Measurements from ENCODE around the gene FGFBP1. TPM values are rescaled to one million over a fixed set of nuclear protein-coding genes. Genes with fewer than 3 reads are reported as not detected.

Gene FGFBP1
- total and polyA plus RNA-seq, 2 of the 4 experiments (the other 2 are of a cell fraction), result under 0.01 TPM; not detected in 1

GRCh38 chr4:15965325-15965724 lies 26.8 kb upstream of the FGFBP1 start:
- Histone ChIP-seq H4K20me1 (ENCODE audit: insufficient read depth, low read length) (no peaks in the 10 kb centered on the region), H2AK5ac (ENCODE audit: low read depth, low read length) (no peak overlapping the region), H3K4me3 (ENCODE audit: insufficient read depth, low read depth, low read length) (no peak overlapping the region), H3K18ac (ENCODE audit: low read depth, low read length) (no peak overlapping the region), H3K79me1 (ENCODE audit: low read depth in 1 of 2, low read length in 2 of 2) (no peaks in the 10 kb centered on the region), H3K27me3 (ENCODE audit: control insufficient read depth, insufficient read depth, low read length) (peaks cover 32% of the 10 kb centered on the region), H3K4ac (ENCODE audit: low read depth, low read length) (no peak overlapping the region), H3K27ac (ENCODE audit: insufficient read depth, low read length) (no peak overlapping the region), H2BK5ac (ENCODE audit: low read depth, low read length, poor library complexity, severe bottlenecking) (no peak overlapping the region), H2BK120ac (ENCODE audit: low read depth, low read length) (no peak overlapping the region), H4K8ac (ENCODE audit: low read depth in 2 of 2, low read length in 2 of 2) (no peak overlapping the region), H4K5ac (ENCODE audit: low read depth, low read length) (no peak overlapping the region), H3K14ac (replicated peaks; ENCODE audit: low read depth, low read length) (no peak overlapping the region), H2AFZ (replicated peaks; ENCODE audit: low read length, poor library complexity) (no peak overlapping the region), H3K4me2 (ENCODE audit: low read depth, low read length) (no peak overlapping the region), H2BK15ac (ENCODE audit: low read depth, low read length) (no peak overlapping the region), H3K36me3 (ENCODE audit: control insufficient read depth, insufficient read depth, low read length) (no peaks in the 10 kb centered on the region), H4K91ac (ENCODE audit: insufficient read depth, low read depth, low read length) (no peak overlapping the region), H2BK20ac (ENCODE audit: low read depth, low read length) (no peak overlapping the region), H3K23ac (ENCODE audit: low read depth, low read length) (no peak overlapping the region), H2AK9ac (replicated peaks; ENCODE audit: low read depth, low read length, poor library complexity) (no peak overlapping the region), H3K4me1 (ENCODE audit: control insufficient read depth, insufficient read depth, low read length) (no peaks in the 10 kb centered on the region), H3K9me3 (ENCODE audit: control insufficient read depth, insufficient read depth, low read length) (0 out of 2 replicates have a peak, but pooled peaks cover 1% of the 10 kb centered on the region), H3K9ac (ENCODE audit: low read depth, low read length) (no peak overlapping the region), H3K9me1 (ENCODE audit: insufficient read depth, low read length) (no peaks in the 10 kb centered on the region), H3K56ac (ENCODE audit: extremely low read depth, insufficient read depth, low read length) (no peak overlapping the region)
- CTCF ChIA-PET, result no interaction called here
- POLR2A ChIA-PET (ENCODE audit: unreplicated experiment), result no interaction called here
- WGBS, 2 experiments (ENCODE audit: extremely low coverage in 2 of 2, insufficient read length in 1 of 2), result 85% methylated on average over 3 of the region's 5 CpGs; no CpG with 5 or more reads in 1 of the 2 experiments
- in situ Hi-C loops (cut with MboI; ENCODE audit: low sequenced_read_pairs) (no loop called here), intact Hi-C loops (cut with micrococcal nuclease) (no loop called here), dilution Hi-C loops (cut with HindIII; ENCODE audit: low sequenced_read_pairs, unreplicated experiment) (no loop called here)
- ATAC-seq (ENCODE audit: low read depth), result no peak
- BruUV-seq (replicated peaks), result no TSS peak
- DNase-seq, result no peak
- TF ChIP-seq, protein P1, sequence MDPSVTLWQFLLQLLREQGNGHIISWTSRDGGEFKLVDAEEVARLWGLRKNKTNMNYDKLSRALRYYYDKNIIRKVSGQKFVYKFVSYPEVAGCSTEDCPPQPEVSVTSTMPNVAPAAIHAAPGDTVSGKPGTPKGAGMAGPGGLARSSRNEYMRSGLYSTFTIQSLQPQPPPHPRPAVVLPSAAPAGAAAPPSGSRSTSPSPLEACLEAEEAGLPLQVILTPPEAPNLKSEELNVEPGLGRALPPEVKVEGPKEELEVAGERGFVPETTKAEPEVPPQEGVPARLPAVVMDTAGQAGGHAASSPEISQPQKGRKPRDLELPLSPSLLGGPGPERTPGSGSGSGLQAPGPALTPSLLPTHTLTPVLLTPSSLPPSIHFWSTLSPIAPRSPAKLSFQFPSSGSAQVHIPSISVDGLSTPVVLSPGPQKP (IDR thresholded peaks at IDR 0.05; ENCODE audit: borderline replicate concordance, low read depth, low read length), result no peak
- TF ChIP-seq CEBPB (IDR thresholded peaks at IDR 0.05; ENCODE audit: low read depth, low read length) (no peak), MAFK (IDR thresholded peaks at IDR 0.05; ENCODE audit: low read depth, low read length) (no peak)

Data from IMR-90 (cell line).